HG02884 (cell line): Measurements from ENCODE around the gene NPAS3.

Experiments used
- ATAC-seq: cut with Tn5 transposase; IDR thresholded peaks from one replicate; pipeline ENCODE4 v1.9.1; 2021; ENCODE audit warnings: mild to moderate bottlenecking, moderate library complexity; ENCODE audit not compliant: unreplicated experiment

NPAS3 gene

GRCh38 chr14:33364466-33364865 lies 425.8 kb downstream of the NPAS3 start:
- ATAC-seq, result no peak

GRCh38 chr14:33369041-33369440 lies 430.4 kb downstream of the NPAS3 start:
- no peak for ATAC-seq

GRCh38 chr14:33369972-33370371 lies 431.3 kb downstream of the NPAS3 start:
- ATAC-seq, result peak; percentile 93

- no peak for ATAC-seq
Measured at GRCh38 chr14:33370426-33370825, 431.7 kb downstream of the NPAS3 start.

- ATAC-seq, result no peak
Measured at GRCh38 chr14:33375196-33375595, 436.5 kb downstream of the NPAS3 start.

GRCh38 chr14:33375786-33376185 lies 437.1 kb downstream of the NPAS3 start:
- ATAC-seq, result no peak

- ATAC-seq, result no peak
Measured at GRCh38 chr14:33376510-33376909, 437.8 kb downstream of the NPAS3 start.

- ATAC-seq, result peak; percentile 83
Measured at GRCh38 chr14:33377596-33378390, 439.1 kb downstream of the NPAS3 start.

GRCh38 chr14:33381717-33382116 lies 443.0 kb downstream of the NPAS3 start:
- no peak for ATAC-seq

GRCh38 chr14:33386140-33386539 lies 447.5 kb downstream of the NPAS3 start:
- no peak for ATAC-seq

- ATAC-seq, result no peak
Measured at GRCh38 chr14:33386781-33387180, 448.1 kb downstream of the NPAS3 start.

- no peak for ATAC-seq
Measured at GRCh38 chr14:33390335-33390734, 451.7 kb downstream of the NPAS3 start.

GRCh38 chr14:33393231-33393894 lies 454.7 kb downstream of the NPAS3 start:
- ATAC-seq, result no peak

- ATAC-seq, result no peak
Measured at GRCh38 chr14:33393895-33394368, 455.3 kb downstream of the NPAS3 start.

- ATAC-seq, result no peak
Measured at GRCh38 chr14:33401311-33401710, 462.6 kb downstream of the NPAS3 start.

GRCh38 chr14:33402604-33403003 lies 463.9 kb downstream of the NPAS3 start:
- no peak for ATAC-seq

- ATAC-seq, result no peak
Measured at GRCh38 chr14:33404054-33404453, 465.4 kb downstream of the NPAS3 start.

- ATAC-seq, result no peak
Measured at GRCh38 chr14:33404964-33405574, 466.4 kb downstream of the NPAS3 start.

GRCh38 chr14:33406766-33407165 lies 468.1 kb downstream of the NPAS3 start:
- ATAC-seq, result no peak

- no peak for ATAC-seq
Measured at GRCh38 chr14:33408291-33408690, 469.6 kb downstream of the NPAS3 start.

- ATAC-seq, result no peak
Measured at GRCh38 chr14:33412450-33412849, 473.8 kb downstream of the NPAS3 start.

GRCh38 chr14:33413381-33413780 lies 474.7 kb downstream of the NPAS3 start:
- ATAC-seq, result no peak
